ENCODE measurements around the gene USP8. TPM values are rescaled to one million over a fixed set of nuclear protein-coding genes. Genes with fewer than 3 reads are reported as not detected.
"Not testable (repeated sequence)": the region's sequence is repeated elsewhere in the genome, so short reads cannot be mapped to it uniquely, and the experiment has no call there.

The USP8 gene
- 34.5 TPM for total RNA-seq

DNA sequence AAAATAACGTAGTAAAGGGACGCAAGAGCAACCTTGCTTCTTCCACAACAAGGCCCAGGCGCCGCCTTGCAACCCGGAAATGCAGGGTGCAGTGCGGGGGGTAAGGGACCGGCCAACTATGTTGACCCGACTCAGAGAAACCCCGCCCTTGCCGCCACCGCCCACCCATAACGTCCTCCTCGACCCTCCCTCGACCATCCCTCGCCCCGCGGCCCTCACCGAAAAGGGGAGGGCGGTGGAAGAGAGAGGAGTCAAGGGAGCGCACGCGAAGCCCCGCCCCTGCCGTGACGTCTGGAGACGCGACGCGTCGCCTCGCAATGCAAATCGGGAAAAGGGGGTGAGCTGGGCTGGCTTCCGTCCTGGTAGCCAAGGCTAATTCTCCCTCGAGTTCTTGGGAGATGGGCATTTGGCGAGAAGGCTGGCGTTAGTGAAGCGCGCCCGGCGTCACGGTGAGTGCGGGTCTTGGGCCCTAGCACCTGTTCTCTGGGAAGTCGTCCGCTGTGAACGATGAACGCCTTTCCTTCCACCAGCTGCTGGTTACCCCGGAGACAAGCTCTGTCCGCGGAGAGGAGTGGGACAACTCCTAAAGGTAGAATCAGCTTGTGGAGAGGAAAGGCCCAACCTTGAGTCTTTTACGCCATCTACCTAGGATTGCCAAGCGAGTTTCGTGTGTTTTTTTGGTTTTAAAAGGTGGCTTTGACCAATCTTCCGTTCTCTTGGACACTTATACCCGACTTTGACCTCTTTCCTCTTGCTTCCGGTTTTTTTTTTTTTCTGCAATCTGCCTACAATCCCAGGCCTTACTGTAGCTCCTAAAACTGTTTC, at the start of gene USP8:
TSS of gene USP8 (plus strand) at position 340 of the 825 bp plus-strand sequence. CDS start 14,669 bp downstream, outside the sequence.
- DNase-seq (ENCODE audit: low spot score in 2 of 2), result peak; percentile 80 to 96
- H3K4me1 ChIP-seq, result peaks cover 0 to 8% of the 10 kb centered on the region in 2 donors
- intact Hi-C loops (cut with DNase I), result loop anchor here (1.0 to 10.0 kb wide), 2 partner anchors 69 to 661 kb away; partner anchors contain the start of gene GABPB1
- no peaks in the 10 kb centered on the region for H3K9me3 ChIP-seq
- peak within 1 kb of the TSS; percentile 80 to 84 for H3K4me3 ChIP-seq
- H3K27ac ChIP-seq, result peak within 1 kb of the TSS; percentile 86 to 90
- no peaks in the 10 kb centered on the region for H3K36me3 ChIP-seq
- no peaks in the 10 kb centered on the region for H3K27me3 ChIP-seq
- TF ChIP-seq, protein P1, sequence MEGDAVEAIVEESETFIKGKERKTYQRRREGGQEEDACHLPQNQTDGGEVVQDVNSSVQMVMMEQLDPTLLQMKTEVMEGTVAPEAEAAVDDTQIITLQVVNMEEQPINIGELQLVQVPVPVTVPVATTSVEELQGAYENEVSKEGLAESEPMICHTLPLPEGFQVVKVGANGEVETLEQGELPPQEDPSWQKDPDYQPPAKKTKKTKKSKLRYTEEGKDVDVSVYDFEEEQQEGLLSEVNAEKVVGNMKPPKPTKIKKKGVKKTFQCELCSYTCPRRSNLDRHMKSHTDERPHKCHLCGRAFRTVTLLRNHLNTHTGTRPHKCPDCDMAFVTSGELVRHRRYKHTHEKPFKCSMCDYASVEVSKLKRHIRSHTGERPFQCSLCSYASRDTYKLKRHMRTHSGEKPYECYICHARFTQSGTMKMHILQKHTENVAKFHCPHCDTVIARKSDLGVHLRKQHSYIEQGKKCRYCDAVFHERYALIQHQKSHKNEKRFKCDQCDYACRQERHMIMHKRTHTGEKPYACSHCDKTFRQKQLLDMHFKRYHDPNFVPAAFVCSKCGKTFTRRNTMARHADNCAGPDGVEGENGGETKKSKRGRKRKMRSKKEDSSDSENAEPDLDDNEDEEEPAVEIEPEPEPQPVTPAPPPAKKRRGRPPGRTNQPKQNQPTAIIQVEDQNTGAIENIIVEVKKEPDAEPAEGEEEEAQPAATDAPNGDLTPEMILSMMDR (IDR thresholded peaks at IDR 0.05), result no peak

DNA sequence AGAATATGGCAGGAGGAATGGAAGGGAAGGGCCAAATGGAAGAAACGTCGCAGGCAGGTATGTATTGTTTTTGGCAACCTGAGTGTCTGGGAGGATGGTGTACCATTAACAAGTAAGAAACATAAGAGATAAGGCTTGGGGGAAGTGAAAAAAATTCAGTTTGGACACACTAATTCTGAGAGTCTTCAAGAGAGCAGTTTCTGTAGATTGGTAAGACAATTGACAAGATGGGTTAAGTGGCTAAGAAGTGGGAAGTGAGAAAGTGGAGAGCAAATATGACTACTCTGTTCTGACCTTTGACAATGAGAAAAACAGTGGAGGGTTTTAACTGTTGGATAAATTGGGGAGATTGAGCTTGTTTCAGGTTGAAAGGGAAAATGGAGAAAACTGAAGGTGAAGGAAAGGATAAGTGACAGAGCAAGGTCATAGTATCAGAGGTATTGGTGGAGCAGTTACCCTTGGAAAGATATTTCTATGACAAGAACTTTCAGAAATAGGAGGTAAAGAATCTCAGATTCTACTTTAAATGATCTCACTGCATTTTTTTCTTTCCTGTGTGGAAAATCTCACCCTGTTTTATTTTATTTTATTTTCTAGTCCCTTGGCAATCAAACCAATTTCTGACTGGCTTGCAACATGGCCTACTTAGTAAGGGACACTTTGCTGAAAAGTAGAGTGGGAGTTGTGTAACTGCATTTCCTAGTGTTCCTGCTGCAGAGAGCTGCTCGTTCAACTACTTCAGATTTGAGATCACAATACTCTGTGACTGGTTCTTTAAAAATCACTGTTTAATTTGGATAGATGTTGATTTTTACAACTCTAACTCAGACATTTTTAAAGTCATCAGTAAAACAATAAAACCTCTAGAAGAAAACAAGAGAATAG, 46.1 kb upstream of the USP8 start:
- Histone ChIP-seq H3K4me1 (no peaks in the 10 kb centered on the region), H3K4me3 (no peak overlapping the region), H3K27me3 (no peaks in the 10 kb centered on the region), H3K27ac (peak overlapping the region; percentile 51 to 55), H3K9me3 (no peaks in the 10 kb centered on the region), H3K36me3 (no peaks in the 10 kb centered on the region)
- no peak for DNase-seq (ENCODE audit: low spot score in 2 of 2)
- TF ChIP-seq, protein P1 (IDR thresholded peaks at IDR 0.05), result no peak
- intact Hi-C loops (cut with DNase I), result loop anchor here (10.0 kb wide), 1 partner anchor 63 kb away; no protein-coding TSS in a partner anchor

DNA sequence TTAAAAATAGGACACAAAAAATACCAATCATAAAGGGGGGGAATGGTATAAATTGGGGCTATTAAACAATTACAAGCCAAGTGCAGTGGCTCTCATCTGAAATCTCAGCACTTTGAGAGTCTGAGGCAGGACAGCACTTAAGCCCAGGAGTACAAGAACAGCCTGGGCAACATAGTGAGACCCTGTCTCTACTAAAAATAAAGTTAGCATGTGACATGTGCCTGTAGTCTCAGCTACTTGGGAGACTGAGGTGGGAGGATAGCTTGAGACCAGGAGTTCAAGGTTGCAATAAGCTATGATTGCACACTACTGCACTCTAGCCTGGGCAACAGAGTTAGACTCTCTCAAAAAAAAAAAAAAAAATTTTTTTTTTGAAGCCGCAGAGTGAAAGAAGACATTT, 45.4 kb upstream of the USP8 start:
- Histone ChIP-seq H3K36me3 (no peaks in the 10 kb centered on the region), H3K4me3 (no peak overlapping the region), H3K27ac (peak overlapping the region; percentile 51 to 55), H3K9me3 (no peaks in the 10 kb centered on the region), H3K27me3 (no peaks in the 10 kb centered on the region), H3K4me1 (no peaks in the 10 kb centered on the region)
- DNase-seq (ENCODE audit: low spot score in 2 of 2), result no peak
- intact Hi-C loops (cut with DNase I), result loop anchor here (10.0 kb wide), 1 partner anchor 64 kb away; no protein-coding TSS in a partner anchor
- TF ChIP-seq, protein P1 (IDR thresholded peaks at IDR 0.05), result no peak

DNA sequence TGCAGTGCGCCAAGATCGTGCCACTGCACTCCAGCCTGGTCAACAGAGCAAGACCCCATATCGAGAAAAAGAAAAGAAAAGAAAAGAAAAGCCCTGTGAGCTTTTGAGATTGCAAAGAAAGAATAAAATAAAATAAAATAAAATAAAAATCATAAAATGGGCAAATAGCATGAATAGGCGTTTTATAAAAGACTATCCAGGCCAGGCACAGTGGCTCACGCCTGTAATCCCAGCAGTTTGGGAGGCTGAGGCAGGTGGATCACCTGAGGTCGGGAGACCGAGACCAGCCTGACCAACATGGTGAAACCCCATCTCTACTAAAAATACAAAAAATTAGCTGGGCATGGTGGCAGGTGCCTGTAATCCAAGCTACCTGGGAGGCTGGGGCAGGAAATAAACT, 44.8 kb upstream of the USP8 start:
- not testable (repeated sequence) for H3K27me3 ChIP-seq; H3K4me1 ChIP-seq; H3K36me3 ChIP-seq; H3K9me3 ChIP-seq; DNase-seq (ENCODE audit: low spot score in 2 of 2); H3K27ac ChIP-seq; H3K4me3 ChIP-seq
- intact Hi-C loops (cut with DNase I), result loop anchor here (10.0 kb wide), 1 partner anchor 65 kb away; no protein-coding TSS in a partner anchor

DNA sequence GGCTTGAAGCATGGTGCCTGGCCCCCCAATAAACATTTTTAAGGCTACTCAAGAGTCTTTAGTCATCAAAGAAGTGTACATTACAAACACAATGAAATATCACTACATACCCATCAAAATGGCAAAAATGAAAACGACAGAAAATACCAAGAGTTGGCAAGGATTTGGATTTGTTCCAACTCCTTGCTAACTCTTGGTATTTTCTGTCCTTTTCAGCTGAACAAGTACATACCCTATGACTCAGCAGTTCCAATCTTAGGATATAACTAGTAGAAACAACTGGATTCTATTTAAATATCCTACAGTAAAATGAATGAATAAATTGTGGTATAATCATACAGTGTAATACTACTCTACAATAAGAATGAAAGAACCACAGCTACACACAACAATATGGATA, 44.1 kb upstream of the USP8 start:
- Histone ChIP-seq H3K4me3 (no peak overlapping the region), H3K27ac (no peak overlapping the region), H3K36me3 (no peaks in the 10 kb centered on the region), H3K4me1 (no peaks in the 10 kb centered on the region), H3K27me3 (no peaks in the 10 kb centered on the region), H3K9me3 (no peaks in the 10 kb centered on the region)
- DNase-seq (ENCODE audit: low spot score in 2 of 2), result no peak
- intact Hi-C loops (cut with DNase I), result no loop called here
- TF ChIP-seq, protein P1 (IDR thresholded peaks at IDR 0.05), result no peak
